Measurements from ENCODE around the gene POLE2.

DNA sequence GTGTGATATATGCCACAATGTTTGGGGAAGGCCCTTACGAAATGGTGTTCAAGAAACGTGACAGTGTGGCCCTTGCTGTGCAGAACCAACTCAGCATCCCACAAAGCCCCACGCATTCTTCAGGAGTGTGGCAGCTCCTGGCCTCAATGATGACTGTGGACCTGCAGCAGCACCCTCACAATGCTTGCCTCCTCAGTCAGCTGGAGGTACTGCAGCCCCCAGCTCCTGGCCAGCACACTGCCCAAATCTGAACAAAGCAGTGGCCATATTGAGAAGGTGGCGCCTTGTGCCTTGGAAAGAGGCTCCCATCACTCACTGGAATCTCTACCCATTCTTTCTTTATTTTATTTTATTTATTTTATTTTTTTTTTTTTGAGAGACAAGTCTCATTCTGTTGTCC lies 10.4 kb downstream of the POLE2 start:
- no peak for TF ChIP-seq ZBTB7A (IDR thresholded peaks at IDR 0.05; ENCODE audit: low read depth)
- TF ChIP-seq, protein P1, sequence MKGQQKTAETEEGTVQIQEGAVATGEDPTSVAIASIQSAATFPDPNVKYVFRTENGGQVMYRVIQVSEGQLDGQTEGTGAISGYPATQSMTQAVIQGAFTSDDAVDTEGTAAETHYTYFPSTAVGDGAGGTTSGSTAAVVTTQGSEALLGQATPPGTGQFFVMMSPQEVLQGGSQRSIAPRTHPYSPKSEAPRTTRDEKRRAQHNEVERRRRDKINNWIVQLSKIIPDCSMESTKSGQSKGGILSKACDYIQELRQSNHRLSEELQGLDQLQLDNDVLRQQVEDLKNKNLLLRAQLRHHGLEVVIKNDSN (IDR thresholded peaks at IDR 0.05), result no peak
- no peak for TF ChIP-seq CREB1 (IDR thresholded peaks at IDR 0.05; ENCODE audit: low read depth)
